Left renal pelvis (tissue), 4 donors: Measurements from ENCODE around the gene MYO15B. TPM values are rescaled to one million over a fixed set of nuclear protein-coding genes. Genes with fewer than 3 reads are reported as not detected.

Experiments used
- DNase-seq, 4 donors: peaks; one replicate each; pipeline ENCODE4 v3.0.0-alpha.2; 2013; ENCODE audit warnings: low read depth in 4 of 4, low spot score in 3 of 4
- polyA plus RNA-seq, 4 donors: library from polyadenylated mRNA; unstranded; fragments of 120-200 nt; gene quantifications; one replicate each; pipeline ENCODE4 v1.2.1, GENCODE V29; 2013; ENCODE audit not compliant: insufficient read length in 4 of 4

MYO15B gene
- polyA plus RNA-seq, 4 donors, result 89.0 to 224 (median 182) TPM

DNA sequence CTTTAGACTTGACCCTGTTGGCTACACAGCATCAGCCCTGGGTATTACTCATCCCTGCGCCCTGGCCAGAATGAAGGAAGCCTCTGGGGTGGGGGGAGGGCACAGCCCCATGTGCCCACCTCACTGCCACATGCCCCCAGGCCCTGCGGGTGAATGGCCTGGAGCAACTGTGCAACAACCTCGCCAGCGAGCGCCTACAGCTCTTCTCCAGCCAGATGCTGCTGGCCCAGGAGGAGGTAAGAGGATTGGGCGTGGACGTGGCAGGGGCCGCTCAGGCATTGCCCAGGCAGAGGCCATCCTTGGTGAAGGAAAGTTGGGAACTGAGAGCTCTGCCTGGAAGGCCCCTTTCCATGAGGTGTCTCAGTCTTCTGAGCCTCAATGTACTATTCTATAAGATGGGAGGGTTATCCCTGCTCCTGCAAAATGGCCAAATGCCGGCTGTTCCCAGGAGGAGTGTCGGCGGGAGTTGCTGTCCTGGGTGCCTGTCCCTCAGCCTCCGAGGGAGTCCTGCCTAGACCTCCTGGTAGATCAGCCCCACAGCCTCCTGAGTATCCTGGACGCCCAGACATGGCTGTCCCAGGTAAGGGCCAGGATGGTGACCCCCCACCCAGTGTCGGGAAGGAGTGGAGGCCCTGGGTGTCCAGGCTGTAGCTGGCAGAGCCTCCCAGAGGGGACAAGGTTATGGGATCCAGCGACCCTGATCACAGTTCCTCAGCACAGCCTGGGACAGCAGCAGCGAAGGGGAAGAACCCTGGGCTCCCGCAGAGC, 8.9 kb downstream of the MYO15B start:
- no peak for DNase-seq

- DNase-seq, result no peak
Measured at GRCh38 chr17:75601057-75601987, 13.7 kb downstream of the MYO15B start.

DNA sequence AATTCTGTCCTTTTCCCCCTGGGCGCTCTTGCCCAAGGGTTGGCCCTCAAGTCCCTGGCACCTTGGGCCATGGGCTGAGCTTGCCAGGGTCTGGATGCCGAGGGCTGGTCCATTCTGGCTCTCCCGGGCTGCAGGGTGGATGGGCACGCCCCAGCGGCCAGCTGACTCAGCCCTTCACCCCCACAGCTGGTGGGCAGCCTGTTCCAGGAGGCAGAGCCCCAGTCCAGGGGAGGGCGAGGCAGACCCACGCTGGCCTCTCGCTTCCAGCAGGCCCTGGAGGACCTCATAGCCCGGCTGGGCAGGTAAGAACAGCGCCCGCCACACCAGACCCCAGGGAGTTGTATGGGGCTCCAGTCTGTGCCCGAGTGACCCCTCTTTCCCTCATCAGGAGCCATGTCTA, 15.0 kb downstream of the MYO15B start:
- DNase-seq, result no peak

DNA sequence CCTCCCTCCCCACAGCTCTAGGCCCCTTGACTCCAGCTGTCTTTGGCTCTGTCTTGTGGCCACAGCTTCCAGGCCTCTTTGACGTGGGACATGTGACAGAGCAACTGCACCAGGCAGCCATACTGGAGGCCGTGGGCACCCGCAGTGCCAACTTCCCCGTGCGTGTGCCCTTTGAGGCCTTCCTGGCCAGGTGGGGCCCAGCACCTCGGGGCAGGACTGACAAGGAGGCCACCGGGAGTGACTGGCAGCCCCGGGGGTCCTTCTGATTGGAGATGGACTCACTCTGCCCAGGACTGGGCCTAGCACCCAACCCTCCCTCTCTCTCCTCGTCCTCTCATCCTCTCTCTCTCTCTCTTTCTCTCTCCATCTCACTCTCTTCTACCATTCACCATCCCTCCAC, 15.5 kb downstream of the MYO15B start:
- DNase-seq, result no peak

GRCh38 chr17:75604034-75604695, 16.6 kb downstream of the MYO15B start:
- no peak for DNase-seq

DNA sequence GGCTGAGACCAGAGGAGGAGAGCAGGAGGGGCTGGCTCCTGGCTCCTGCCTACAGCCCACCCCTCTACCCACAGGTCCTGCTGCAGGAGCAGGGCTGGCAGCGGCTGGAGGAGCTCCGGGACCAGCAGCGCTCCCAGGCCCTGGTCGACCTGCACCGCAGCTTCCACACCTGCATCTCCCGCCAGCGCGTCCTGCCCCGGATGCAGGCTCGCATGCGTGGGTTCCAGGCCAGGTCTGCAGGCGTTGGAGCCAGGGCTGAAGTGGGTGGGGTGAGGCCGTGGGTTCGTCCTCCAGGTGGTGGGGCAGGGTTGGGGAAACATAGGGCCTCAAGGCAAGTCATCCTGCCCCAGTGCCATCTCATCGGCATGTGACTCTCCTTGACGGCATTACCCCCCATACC, 18.2 kb downstream of the MYO15B start:
- DNase-seq, result no peak

DNA sequence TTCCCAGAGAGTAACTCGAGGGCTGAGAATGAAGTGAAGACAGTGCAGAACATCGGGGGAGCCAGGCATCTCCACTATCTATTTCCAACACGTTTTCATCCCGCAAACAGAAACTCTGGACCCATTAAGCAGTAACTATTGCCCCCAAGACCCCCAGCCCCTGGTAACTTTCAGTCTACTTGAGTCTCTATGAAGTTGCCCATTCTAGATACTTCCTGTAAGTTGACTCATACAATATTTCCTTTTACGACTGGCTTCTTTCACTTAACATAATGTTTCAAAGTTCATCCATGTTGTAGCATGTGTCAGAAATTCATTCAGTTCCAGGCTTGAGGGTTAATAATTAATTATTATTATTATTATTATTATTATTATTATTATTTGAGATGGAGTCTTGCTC, 19.5 kb downstream of the MYO15B start:
- no peak for DNase-seq

GRCh38 chr17:75610103-75610984, 22.7 kb downstream of the MYO15B start:
- DNase-seq, result no peak

- DNase-seq, result no peak
Measured at GRCh38 chr17:75611851-75612429, 24.3 kb downstream of the MYO15B start.

- no peak for DNase-seq
Measured at GRCh38 chr17:75612906-75613626, 25.5 kb downstream of the MYO15B start.

- DNase-seq, result no peak
Measured at GRCh38 chr17:75614006-75614405, 26.4 kb downstream of the MYO15B start.

- DNase-seq, result no peak
Measured at GRCh38 chr17:75614556-75615270, 27.1 kb downstream of the MYO15B start.

GRCh38 chr17:75615301-75615700, 27.7 kb downstream of the MYO15B start:
- no peak for DNase-seq

GRCh38 chr17:75616521-75617122, 29.0 kb downstream of the MYO15B start:
- no peak for DNase-seq

- no peak for DNase-seq
Measured at GRCh38 chr17:75617218-75617617, 29.6 kb downstream of the MYO15B start.

GRCh38 chr17:75617675-75618074, 30.1 kb downstream of the MYO15B start:
- DNase-seq, result no peak

- no peak for DNase-seq
Measured at GRCh38 chr17:75619506-75620431, 32.2 kb downstream of the MYO15B start.
